ENCODE data around the gene TCAP. TPM values are rescaled to one million over a fixed set of nuclear protein-coding genes. Genes with fewer than 3 reads are reported as not detected.
A peak's percentile ranks its signal among the peaks of the same experiment; 100 is the strongest.

TCAP gene
- total RNA-seq, 1 experiment from 2014 or later, result 2.1 TPM

DNA sequence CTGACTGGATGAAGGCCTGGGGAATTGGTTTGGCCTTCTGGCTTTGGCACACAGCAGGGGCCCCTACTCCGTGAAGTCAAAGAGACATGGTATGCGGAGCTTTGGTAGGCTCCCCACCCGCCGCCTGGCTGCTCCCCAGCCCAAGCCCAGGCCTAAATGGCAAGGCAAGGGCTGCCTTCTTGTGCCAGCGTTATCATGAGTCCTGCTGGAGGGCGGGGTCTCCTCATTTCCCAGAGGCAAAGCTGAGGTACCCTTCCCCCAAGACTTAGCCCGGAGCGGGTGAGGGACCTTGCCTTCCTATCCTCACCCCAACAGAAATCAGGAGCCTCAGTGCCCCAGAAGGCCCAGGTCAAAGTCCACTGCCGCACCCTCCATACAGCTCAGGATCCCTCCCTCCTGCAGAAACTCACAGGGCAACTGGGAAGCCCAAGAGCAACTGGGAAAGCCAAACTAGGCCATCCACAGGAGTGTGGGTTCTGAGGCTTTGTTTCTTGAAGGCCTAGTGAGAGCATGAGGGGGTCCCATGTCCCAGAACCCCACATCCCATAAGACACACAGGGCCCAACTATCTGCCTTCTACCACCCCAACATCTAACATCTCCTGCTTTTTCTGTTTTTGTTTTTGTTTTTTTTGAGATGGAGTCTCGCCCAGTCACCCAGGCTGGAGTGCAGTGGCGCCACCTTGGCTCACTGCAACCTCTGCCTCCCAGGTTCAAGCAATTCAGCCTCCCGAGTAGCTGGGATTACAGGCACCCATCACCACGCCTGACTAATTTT, 13.4 kb downstream of the TCAP start:
- Histone ChIP-seq H4K8ac (replicated peaks; ENCODE audit: insufficient read length, low read depth, low read length) (no peak overlapping the region), H3K4ac (ENCODE audit: low read depth, low read length) (no peak overlapping the region), H2BK120ac (ENCODE audit: low read depth, low read length, poor library complexity, severe bottlenecking) (no peak overlapping the region), H3K14ac (ENCODE audit: insufficient read depth, low read length) (no peak overlapping the region), H2AK5ac (ENCODE audit: insufficient read length, low read length) (no peak overlapping the region), H3K9me3 (ENCODE audit: control insufficient read depth, low read depth, low read length) (no peaks in the 10 kb centered on the region), H4K20me1 (ENCODE audit: control insufficient read depth, insufficient read depth, insufficient read length) (no peaks in the 10 kb centered on the region), H3K23me2 (ENCODE audit: insufficient read length, low read depth, low read length, poor library complexity, severe bottlenecking) (no peaks in the 10 kb centered on the region), H3K79me1 (ENCODE audit: insufficient read depth, low read depth, low read length, poor library complexity, severe bottlenecking) (no peaks in the 10 kb centered on the region), H2BK15ac (ENCODE audit: low read depth, low read length) (no peak overlapping the region), H3T11ph (ENCODE audit: low read length) (no peak overlapping the region), H3K27ac (ENCODE audit: insufficient read length, low read depth, low read length) (no peak overlapping the region), H2AFZ (ENCODE audit: low read length) (no peak overlapping the region), H2BK20ac (ENCODE audit: low read depth, low read length, poor library complexity, severe bottlenecking) (no peak overlapping the region), H3K4me2 (ENCODE audit: insufficient read depth, insufficient read length, low read length) (no peak overlapping the region), H3K79me2 (ENCODE audit: insufficient read depth, low read length) (no peaks in the 10 kb centered on the region), H3K23ac (ENCODE audit: insufficient read length, low read depth, low read length) (no peak overlapping the region), H3K27me3 (ENCODE audit: insufficient read depth, low read length) (no peaks in the 10 kb centered on the region), H3K4me1 (ENCODE audit: insufficient read depth, low read length) (0 out of 2 replicates have a peak, but pooled peaks cover 3% of the 10 kb centered on the region), H2BK5ac (ENCODE audit: insufficient read length, low read length) (no peak overlapping the region), H4K5ac (ENCODE audit: insufficient read length, low read depth, low read length) (no peak overlapping the region), H3K18ac (ENCODE audit: insufficient read length, low read depth, low read length) (no peak overlapping the region), H3K9ac (ENCODE audit: extremely low read depth, insufficient read length, low read length) (no peak overlapping the region), H2BK12ac (ENCODE audit: insufficient read length, low read depth, low read length) (no peak overlapping the region), H4K91ac (ENCODE audit: insufficient read length, low read depth, low read length) (no peak overlapping the region), H3K56ac (ENCODE audit: insufficient read length, low read depth, low read length) (no peak overlapping the region)
- WGBS (ENCODE audit: extremely low coverage, insufficient read length, low lambda C conversion rate), result no CpG with 5 or more reads among the region's 13 CpGs
- H3K36me3 Mint-ChIP-seq (ENCODE audit: insufficient read depth in 1 of 3, low read depth in 3 of 3), result peaks cover 3 to 24% (median 14%) of the 10 kb centered on the region in 3 experiments
- DNase-seq, result no peak
- peaks cover 32 to 34% of the 10 kb centered on the region in 2 experiments for H3K4me1 Mint-ChIP-seq
- no peaks in the 10 kb centered on the region for H3K9me3 Mint-ChIP-seq
- peak overlapping the region in 1 of 2 experiments; percentile 63; a peak in 1 of 5 replicates for H3K4me3 Mint-ChIP-seq
- peak overlapping the region; percentile 42 to 87 (median 59); a peak in 3 of 7 replicates for H3K27ac Mint-ChIP-seq
- TF ChIP-seq, protein P1, sequence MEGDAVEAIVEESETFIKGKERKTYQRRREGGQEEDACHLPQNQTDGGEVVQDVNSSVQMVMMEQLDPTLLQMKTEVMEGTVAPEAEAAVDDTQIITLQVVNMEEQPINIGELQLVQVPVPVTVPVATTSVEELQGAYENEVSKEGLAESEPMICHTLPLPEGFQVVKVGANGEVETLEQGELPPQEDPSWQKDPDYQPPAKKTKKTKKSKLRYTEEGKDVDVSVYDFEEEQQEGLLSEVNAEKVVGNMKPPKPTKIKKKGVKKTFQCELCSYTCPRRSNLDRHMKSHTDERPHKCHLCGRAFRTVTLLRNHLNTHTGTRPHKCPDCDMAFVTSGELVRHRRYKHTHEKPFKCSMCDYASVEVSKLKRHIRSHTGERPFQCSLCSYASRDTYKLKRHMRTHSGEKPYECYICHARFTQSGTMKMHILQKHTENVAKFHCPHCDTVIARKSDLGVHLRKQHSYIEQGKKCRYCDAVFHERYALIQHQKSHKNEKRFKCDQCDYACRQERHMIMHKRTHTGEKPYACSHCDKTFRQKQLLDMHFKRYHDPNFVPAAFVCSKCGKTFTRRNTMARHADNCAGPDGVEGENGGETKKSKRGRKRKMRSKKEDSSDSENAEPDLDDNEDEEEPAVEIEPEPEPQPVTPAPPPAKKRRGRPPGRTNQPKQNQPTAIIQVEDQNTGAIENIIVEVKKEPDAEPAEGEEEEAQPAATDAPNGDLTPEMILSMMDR (conservative IDR thresholded peaks at IDR 0.05), result peak; percentile 45
- no peaks in the 10 kb centered on the region for H3K27me3 Mint-ChIP-seq (ENCODE audit: low read depth)
